Bronchial epithelial cell (primary cell): Measurements from ENCODE around the gene FRMD5. TPM values are rescaled to one million over a fixed set of nuclear protein-coding genes. Genes with fewer than 3 reads are reported as not detected.
"Not testable (repeated sequence)": the region's sequence is repeated elsewhere in the genome, so short reads cannot be mapped to it uniquely, and the experiment has no call there.

Source experiments
- DNase-seq: peaks from one replicate; pipeline ENCODE4 v3.0.0-alpha.2; 2010; ENCODE audit warnings: low read depth
- FAIRE-seq: peaks from 2 replicates; lab custom pipeline; 2011; peaks lifted over from hg19 to GRCh38; lab: Jason Lieb, UNC
- H3K27me3 ChIP-seq: 2 replicates; pipeline ENCODE4 v1.5.1; 2011; ENCODE audit warnings: low read length; ENCODE audit not compliant: control insufficient read depth, insufficient read depth
- H3K36me3 ChIP-seq: 2 replicates; pipeline ENCODE4 v1.5.1; 2011; ENCODE audit warnings: low read length; ENCODE audit not compliant: control insufficient read depth, insufficient read depth
- H3K4me3 ChIP-seq: 2 replicates; pipeline ENCODE4 v1.5.1; 2011; ENCODE audit warnings: mild to moderate bottlenecking, low read depth, low read length, control low read depth
- CTCF ChIP-seq: IDR thresholded peaks from 2 replicates; pipeline ENCODE4 v1.5.1; 2011; ENCODE audit warnings: mild to moderate bottlenecking, moderate library complexity, low read length, control low read depth, inconsistent platforms; ENCODE audit not compliant: insufficient read depth, severe bottlenecking
- total RNA-seq: library from RNA; depleted of rRNA; stranded (reverse); fragments of >200 nt; gene quantifications from 2 replicates; pipeline ENCODE4 v1.2.1, GENCODE V29; 2014

Gene FRMD5
- total RNA-seq, 1 donor from 2014 or later, result 1.3 TPM

GRCh38 chr15:43851251-43851650 lies 343.8 kb downstream of the FRMD5 start:
- TF ChIP-seq CTCF, result no peak

GRCh38 chr15:43845421-43845820 lies 349.6 kb downstream of the FRMD5 start:
- FAIRE-seq (no peak), DNase-seq (no peak)
- H3K27me3 ChIP-seq, result no peaks in the 10 kb centered on the region
- no peak overlapping the region for H3K4me3 ChIP-seq
- H3K36me3 ChIP-seq, result peaks cover under 1% of the 10 kb centered on the region
- no peak for TF ChIP-seq CTCF

More at GRCh38 chr15:43851251-43851650, 343.8 kb downstream of the FRMD5 start:
- no peaks in the 10 kb centered on the region for H3K27me3 ChIP-seq
- no peak for FAIRE-seq
- H3K4me3 ChIP-seq, result no peak overlapping the region
- no peak for DNase-seq
- no peaks in the 10 kb centered on the region for H3K36me3 ChIP-seq

- H3K4me3 ChIP-seq, FAIRE-seq, DNase-seq, H3K27me3 ChIP-seq, H3K36me3 ChIP-seq: not testable (repeated sequence)
Measured at GRCh38 chr15:43832485-43832884, 362.6 kb downstream of the FRMD5 start.

GRCh38 chr15:43831519-43832052 lies 363.5 kb downstream of the FRMD5 start:
- DNase-seq, H3K27me3 ChIP-seq, H3K4me3 ChIP-seq, FAIRE-seq, H3K36me3 ChIP-seq: not testable (repeated sequence)

GRCh38 chr15:43830691-43831275 lies 364.3 kb downstream of the FRMD5 start:
- not testable (repeated sequence) for FAIRE-seq, DNase-seq, H3K4me3 ChIP-seq, H3K36me3 ChIP-seq, H3K27me3 ChIP-seq

GRCh38 chr15:43829951-43830540 lies 365.0 kb downstream of the FRMD5 start:
- not testable (repeated sequence) for FAIRE-seq, DNase-seq, H3K27me3 ChIP-seq, H3K36me3 ChIP-seq, H3K4me3 ChIP-seq

- H3K27me3 ChIP-seq, result no peaks in the 10 kb centered on the region
- H3K4me3 ChIP-seq, result no peak overlapping the region
- no peak for TF ChIP-seq CTCF
- no peak for DNase-seq
- no peak for FAIRE-seq
- no peaks in the 10 kb centered on the region for H3K36me3 ChIP-seq
Measured at GRCh38 chr15:43828061-43828657, 366.9 kb downstream of the FRMD5 start.
